HG03439 (cell line): ENCODE results near the gene ISOC2.
"Not testable (repeated sequence)": the region's sequence is repeated elsewhere in the genome, so short reads cannot be mapped to it uniquely, and the experiment has no call there.

Experiments
- ATAC-seq: cut with Tn5 transposase; IDR thresholded peaks from one replicate; pipeline ENCODE4 v1.9.1; 2021; ENCODE audit warnings: mild to moderate bottlenecking, moderate library complexity; ENCODE audit not compliant: unreplicated experiment

The ISOC2 gene

DNA sequence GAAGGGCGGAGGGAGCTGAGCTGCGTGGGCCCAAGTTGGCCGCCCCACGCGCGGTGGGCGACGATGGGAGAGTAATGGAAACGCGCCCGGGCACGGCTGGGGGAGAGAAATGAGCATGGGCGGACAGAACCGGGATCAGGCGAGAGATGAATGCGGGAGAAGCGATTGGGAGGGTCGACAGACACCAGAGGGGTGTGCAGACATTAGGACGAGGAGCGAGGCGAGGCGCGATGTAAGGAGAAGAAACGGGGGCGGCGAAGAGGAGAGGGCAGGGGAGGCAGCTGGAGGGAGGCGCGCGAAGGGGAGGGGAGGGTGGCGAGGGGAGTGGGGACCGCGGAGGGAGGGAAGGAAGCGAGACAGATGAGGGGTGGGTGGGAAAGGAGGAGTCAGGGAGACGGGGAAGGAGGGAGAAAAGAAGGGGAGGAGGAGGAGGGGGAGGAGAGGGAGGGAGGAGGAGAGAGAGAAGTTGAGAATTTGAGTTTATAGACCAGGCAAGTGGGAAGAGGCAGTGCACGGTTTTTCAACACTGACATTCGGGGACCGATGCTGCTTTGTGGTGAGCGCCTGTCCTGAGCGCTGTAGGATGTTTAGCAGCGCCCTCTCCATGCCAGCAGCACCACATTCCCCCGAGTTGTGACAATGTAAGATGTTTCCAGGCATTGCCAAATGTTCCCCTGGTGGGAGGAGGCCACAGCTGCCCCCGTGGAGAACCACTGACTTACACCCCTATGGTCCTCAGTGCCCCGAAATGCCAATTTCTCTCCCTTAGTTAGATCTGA is 18.2 kb downstream of the ISOC2 start, which contains the start of gene SHISA7:
Gene SHISA7 (minus strand): TSS at position 256 of the 779 bp plus-strand sequence. CDS start 437 bp downstream, outside the sequence.
- ATAC-seq: no peak

DNA sequence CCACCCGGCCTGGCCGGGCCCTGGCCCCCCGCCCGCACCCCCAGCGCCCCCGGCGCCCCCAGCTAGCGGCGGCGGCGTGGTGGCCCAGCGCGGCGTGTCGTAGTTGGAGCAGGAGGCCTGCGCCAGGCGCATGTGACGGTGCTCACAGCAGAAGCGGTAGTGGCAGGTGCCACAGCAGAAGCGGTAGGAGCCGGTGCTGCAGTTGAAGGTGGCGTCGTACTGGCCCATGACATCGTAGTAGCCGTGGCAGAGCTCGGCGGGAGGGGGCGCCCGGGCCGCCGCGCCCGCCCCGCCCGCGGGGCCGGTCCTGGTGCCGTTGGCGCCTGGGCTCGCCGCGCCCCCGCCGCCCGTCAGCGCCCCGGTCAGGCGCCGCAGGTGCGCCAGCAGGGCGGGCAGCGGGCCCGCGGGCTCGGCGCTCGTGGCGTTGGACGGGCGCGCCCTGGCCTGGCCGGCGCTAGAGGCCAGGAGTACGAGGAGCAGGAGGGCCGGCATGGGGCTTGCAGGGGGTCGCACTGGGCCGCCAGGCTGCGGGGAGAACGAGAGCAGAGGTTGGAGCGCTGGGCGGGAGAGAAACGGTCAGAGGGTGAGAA is 19.0 kb downstream of the ISOC2 start:
- ATAC-seq: no peak

DNA sequence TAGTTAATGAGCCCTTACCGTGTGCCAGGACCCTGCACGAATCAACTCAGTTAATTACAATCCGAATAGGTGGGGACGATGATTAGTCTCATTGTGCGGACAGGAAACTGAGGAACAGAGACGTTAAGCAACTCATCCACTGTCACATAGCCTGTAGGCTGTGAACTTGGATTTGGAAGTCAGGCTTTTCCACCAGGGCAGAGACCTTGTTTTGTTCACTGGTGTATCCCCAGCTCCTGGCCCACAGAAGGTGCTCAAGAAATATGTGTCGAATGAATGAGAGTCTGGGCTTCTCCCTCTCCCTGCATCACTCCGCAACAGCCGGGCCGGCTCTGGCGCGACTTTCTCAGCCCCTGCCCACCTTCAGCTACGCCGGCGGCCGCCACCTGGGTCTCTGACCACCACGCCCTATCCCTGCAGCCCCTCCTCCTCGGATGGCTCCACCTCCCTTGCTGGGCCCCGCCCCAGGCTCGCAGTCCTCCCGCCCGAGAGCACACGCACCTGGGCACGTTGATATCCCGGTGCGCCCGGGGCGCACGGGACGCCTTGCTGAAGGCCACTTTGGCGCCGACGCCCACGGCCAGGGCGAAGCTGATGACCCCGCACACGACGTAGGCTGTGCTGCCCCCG is 19.6 kb downstream of the ISOC2 start:
- no peak for ATAC-seq

GRCh38 chr19:55441319-55441691 is 20.1 kb downstream of the ISOC2 start:
- ATAC-seq: no peak

DNA sequence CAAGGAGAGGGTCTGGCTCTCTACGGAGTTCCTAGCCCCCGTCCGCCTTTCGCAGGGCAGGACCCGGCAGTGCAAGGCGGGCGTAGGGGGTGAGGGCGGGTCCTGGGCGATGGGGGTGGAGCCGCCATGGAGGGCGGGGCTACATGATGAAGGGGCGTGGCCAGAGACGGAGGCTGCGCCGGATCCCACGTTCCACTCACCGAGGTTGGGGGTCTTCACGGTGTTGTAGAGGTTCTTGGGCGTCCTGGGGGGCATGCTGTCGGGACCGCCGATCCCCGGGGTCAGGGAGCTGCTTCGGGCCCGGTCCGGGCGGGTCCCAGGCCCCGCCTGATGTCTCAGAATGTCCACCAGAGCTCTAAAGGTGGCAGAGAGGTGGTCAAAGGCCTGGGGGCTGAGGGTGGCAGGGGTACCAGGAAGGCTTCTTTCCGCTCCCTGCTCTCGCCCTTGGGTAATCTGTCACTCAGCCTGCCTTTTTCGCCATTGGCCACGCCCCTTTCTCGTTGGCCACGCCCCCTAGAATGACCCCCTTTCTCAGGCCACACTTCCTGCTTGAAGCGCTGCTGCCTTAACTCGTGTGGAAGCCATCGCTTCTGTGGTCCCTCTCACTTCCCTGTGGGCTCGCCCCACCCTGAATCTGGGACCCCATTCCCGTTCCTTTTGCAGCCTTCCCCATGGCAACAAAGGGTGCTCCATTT is 20.9 kb downstream of the ISOC2 start:
- no peak for ATAC-seq

- ATAC-seq: no peak
These were observed 22.4 kb downstream of the ISOC2 start for GRCh38 chr19:55439052-55439451.

GRCh38 chr19:55437410-55437809 is 24.0 kb downstream of the ISOC2 start:
- no peak for ATAC-seq

DNA sequence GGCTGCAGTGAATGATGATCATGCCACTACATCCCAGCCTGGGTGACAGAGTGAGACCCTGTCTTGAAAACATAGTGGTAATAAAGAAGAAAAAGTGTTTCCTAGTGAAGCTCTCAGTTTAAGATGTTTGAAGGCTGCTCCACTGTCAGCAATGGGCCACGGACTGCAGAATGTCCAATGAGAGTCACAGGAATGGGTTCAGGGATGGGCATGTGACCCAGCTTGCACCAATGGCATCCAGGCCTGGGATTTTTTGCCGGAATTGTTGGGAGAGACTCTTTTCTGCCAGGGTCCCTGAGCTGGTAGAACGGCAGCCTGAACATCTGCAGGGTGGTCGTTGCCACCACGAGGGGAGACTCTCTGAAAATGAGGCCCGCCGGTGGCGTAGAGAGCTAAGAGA is 24.6 kb downstream of the ISOC2 start:
- no peak for ATAC-seq

- ATAC-seq: no peak
These were observed 26.4 kb downstream of the ISOC2 start for GRCh38 chr19:55435020-55435419.

- no peak for ATAC-seq
These were observed 27.0 kb downstream of the ISOC2 start for GRCh38 chr19:55434356-55434919.

DNA sequence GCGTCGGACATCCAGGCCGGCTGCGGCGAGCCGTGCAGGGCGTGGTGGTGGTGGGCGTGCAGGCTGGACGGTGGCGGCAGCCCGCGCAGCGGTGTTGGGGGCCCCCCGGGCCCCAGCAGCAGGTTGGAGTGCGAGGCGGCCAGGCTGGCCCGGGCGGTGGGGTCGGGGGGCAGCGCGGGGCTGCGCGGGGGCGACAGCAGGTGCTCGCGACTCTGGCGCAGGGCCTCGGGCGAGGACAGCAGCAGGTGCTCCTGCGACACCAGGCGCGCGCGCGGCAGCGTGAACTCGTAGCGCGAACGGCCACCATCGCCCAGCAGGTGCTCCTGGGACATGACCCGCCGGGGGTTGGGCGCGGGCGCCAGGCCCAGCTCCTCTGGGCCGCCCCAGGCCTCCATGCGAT is 28.1 kb downstream of the ISOC2 start:
- ATAC-seq: no peak

DNA sequence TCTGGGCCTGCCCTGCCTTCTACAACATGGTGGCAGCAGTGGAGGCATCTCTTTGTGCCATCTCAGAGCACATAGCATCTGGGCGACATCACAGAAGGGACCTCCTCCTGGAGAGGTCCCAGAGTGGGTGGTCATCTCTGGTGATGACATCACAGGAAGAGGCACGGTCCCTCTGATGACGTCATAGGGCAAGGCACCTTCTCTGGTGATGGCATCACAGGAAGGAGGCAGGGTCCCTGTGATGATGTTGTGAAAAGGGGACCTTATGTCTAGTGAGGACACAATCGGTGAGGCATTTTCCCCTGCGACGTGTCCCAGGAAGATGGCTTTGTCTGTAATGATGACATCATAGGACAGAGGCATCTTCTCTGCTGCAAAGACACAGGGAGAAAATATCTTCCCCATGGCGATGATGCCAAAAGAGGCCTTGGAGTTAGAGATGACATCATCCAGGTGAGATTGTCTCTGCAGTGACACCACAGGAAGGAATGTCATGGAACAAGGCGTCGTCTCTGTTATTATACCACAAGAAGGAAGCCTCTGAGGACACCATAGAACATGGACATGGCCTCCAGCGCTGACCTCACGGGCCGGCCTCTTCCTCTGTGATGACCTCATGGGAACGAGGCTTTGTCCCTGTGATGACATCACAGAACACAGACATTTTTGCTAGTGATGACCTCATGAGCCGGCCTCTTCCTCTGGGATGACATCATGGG is 29.0 kb downstream of the ISOC2 start:
- no peak for ATAC-seq

DNA sequence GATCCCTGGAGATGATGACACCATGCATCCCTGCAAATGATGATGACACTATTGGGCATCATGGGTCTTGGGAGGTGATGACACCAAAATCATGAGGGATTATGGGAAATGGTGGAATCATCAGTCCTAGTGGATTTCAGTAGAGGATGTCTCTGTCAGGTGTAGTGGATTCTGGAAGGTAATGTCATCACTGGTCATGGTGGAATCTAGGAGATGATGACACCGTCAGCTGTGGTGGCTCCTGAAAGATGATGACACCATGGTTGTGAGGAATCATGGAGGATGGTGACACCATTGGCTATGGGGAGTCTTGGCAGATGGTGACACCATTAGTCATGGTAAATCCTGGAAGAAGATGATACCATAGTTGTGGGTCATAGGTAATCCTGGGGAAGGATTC is 30.3 kb downstream of the ISOC2 start:
- no peak for ATAC-seq

DNA sequence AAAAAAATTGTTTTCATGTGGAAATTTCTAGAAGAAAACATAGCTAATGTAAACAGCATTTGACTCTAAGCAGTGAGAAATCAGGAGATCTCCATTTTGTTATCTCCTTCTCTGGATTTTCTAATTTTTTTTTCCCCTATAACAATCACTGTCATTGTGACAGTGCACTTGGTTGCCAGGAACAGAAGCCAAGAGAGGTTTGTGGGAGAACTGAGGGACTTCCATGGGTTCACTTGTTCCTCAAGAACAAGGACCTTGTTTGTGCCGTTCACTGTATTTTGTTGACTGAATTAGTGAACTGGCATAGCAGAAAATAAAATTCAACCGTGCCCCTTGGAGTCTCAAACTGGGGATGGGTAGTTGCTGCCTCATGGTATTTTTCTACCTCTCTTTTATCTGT is 35.4 kb downstream of the ISOC2 start:
- no peak for ATAC-seq

DNA sequence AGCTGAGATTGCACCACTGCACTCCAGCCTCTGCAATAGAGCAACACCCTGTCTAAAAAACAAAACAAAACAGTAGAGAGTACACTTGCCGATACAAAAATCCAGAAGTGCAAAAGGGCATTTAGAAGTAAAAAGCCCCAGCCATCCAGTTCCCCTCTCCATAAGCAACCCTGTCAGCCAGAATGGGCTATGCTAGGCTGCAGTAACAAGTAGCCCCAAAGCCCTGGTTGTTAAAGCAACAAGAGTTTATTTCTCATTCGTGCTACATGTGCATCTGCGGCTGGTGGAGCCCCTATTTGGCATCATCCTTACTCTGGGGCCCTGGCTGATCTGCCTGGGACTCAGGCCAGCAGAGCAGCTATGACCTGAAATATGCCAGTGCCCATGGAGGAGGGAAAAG is 36.9 kb downstream of the ISOC2 start:
- ATAC-seq: no peak

DNA sequence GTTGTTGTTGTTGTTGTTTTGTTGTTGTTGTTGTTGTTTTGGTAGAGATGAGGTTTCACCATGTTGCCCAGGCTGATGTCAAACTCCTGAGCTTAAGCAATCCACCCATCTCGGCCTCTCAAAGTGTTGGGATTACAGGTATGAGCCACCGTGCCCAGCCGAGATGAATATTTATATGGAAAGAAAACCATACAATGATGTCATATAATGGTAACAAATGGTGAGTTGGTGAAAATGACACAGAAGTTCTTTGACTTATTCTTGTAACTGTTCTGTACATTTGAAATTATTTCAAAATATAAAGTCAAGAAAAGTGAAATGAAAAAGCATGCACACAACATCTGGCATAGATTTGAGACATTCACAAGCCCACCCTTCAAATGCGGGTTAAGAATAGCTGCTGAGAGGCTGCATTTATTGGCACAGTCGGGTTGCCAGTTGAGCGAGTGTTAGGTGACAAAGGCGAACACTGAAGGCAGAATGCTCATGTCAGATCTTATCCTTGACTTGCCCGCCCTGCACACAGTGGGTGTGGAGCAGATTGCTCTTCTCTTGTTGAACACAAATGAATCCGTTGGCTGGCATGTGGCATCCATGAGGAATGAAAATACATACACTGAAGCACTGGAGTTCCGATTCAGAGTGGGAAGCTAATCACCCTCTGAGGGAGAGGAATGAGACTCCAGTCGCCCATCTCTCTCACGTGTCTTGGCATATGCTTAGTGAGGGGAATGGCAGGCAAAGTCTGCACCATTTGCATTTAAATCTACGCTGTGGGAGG is 38.0 kb downstream of the ISOC2 start:
- no peak for ATAC-seq

GRCh38 chr19:55421281-55421680 is 40.2 kb downstream of the ISOC2 start:
- not testable (repeated sequence) for ATAC-seq

- no peak for ATAC-seq
These were observed 41.7 kb downstream of the ISOC2 start for GRCh38 chr19:55419624-55420236.

DNA sequence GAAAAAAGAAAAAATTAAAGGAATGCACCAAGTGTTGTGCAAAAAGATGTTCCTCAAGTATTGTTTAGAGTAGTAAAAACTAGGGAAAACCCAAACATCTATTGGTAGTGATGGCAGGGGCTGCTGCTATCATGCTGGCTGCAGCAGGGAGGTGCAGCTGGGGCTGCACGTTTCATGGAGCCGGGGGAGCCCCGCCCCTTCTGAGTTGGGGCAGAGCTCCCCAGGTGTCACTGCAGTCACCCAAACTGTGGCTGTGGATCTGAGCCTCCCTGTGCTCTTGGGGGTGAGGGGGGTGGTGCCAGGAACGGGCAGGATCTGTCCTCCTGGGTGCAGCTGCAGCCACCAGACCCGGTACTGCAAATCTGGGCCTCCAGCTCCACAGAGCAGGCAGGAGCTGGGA is 42.3 kb downstream of the ISOC2 start:
- ATAC-seq: no peak
